Measurements from ENCODE around the gene MMP27. TPM values are rescaled to one million over a fixed set of nuclear protein-coding genes. Genes with fewer than 3 reads are reported as not detected.

MMP27 gene
- total and polyA plus RNA-seq, 2 donors (not counting 1 experiment from before 2014, with no cell fraction given): not detected

- no peaks in the 10 kb centered on the region for H3K9me3 Mint-ChIP-seq (ENCODE audit: insufficient read depth)
- Histone ChIP-seq H3K4me3 (ENCODE audit: control extremely low read depth in 1 of 5, extremely low read depth in 1 of 5, insufficient read depth in 1 of 5, low read depth in 2 of 5, low read length in 4 of 5) (no peak overlapping the region), H3K9me3 (ENCODE audit: control extremely low read depth in 1 of 3, control insufficient read depth in 2 of 3, insufficient read depth in 1 of 3, low read length in 2 of 3) (peaks cover 0 to 6% (median 0%) of the 10 kb centered on the region in 3 donors), H3K79me2 (ENCODE audit: control insufficient read depth, insufficient read depth, low read length) (no peaks in the 10 kb centered on the region), H3K36me3 (replicated peaks in 1 of 2; ENCODE audit: control extremely low read depth in 1 of 2, control insufficient read depth in 1 of 2, extremely low read depth in 1 of 2, insufficient read depth in 2 of 2, low read length in 1 of 2) (no peaks in the 10 kb centered on the region), H3K9ac (ENCODE audit: low read length) (no peak overlapping the region), H3K27me3 (replicated peaks in 1 of 4; ENCODE audit: control extremely low read depth in 1 of 4, control insufficient read depth in 3 of 4, insufficient read depth in 4 of 4, low read length in 3 of 4) (peaks cover 0 to 4% (median 0%) of the 10 kb centered on the region in 4 experiments), H4K20me1 (ENCODE audit: control insufficient read depth, insufficient read depth, low read length, poor library complexity, severe bottlenecking) (no peaks in the 10 kb centered on the region), H2AFZ (ENCODE audit: insufficient read depth, low read depth, low read length, poor library complexity, severe bottlenecking) (no peak overlapping the region), H3K4me1 (ENCODE audit: control insufficient read depth in 2 of 2, insufficient read depth in 2 of 2, low read length in 2 of 2) (no peaks in the 10 kb centered on the region), H3K27ac (ENCODE audit: low read length in 2 of 2) (no peak overlapping the region), H3K4me2 (replicated peaks; ENCODE audit: low read depth, low read length, poor library complexity, severe bottlenecking) (no peak overlapping the region)
- peaks cover 15% of the 10 kb centered on the region for H3K27me3 Mint-ChIP-seq
- intact Hi-C loops (cut with micrococcal nuclease): no loop called here
- no peak overlapping the region for H3K27ac Mint-ChIP-seq
- no peaks in the 10 kb centered on the region for H3K4me1 Mint-ChIP-seq
- TF ChIP-seq CTCF (IDR thresholded peaks at IDR 0.05) (no peak), EZH2 (IDR thresholded peaks at IDR 0.05; ENCODE audit: borderline replicate concordance, insufficient read depth, low read depth, low read length, poor library complexity, severe bottlenecking) (no peak)
- 71% methylated on average over 7 of the region's 9 CpGs for WGBS (ENCODE audit: insufficient coverage)
- no peak for ATAC-seq (ENCODE audit: low read depth)
- ChIA-PET POLR2A (no interaction called here), CTCF (no interaction called here)
- no peak for DNase-seq
- no peak overlapping the region for H3K4me3 Mint-ChIP-seq
Measured at GRCh38 chr11:102729849-102730815, 24.6 kb upstream of the MMP27 start.

GRCh38 chr11:102727890-102728289, 22.3 kb upstream of the MMP27 start:
- no peak overlapping the region for H3K4me3 Mint-ChIP-seq
- Histone ChIP-seq H3K79me2 (ENCODE audit: control insufficient read depth, insufficient read depth, low read length) (no peaks in the 10 kb centered on the region), H3K4me2 (replicated peaks; ENCODE audit: low read depth, low read length, poor library complexity, severe bottlenecking) (no peak overlapping the region), H3K27ac (ENCODE audit: low read length in 2 of 2) (no peak overlapping the region), H3K4me3 (ENCODE audit: control extremely low read depth in 1 of 5, extremely low read depth in 1 of 5, insufficient read depth in 1 of 5, low read depth in 2 of 5, low read length in 4 of 5) (no peak overlapping the region), H2AFZ (ENCODE audit: insufficient read depth, low read depth, low read length, poor library complexity, severe bottlenecking) (no peak overlapping the region), H3K27me3 (replicated peaks in 1 of 4; ENCODE audit: control extremely low read depth in 1 of 4, control insufficient read depth in 3 of 4, insufficient read depth in 4 of 4, low read length in 3 of 4) (no peaks in the 10 kb centered on the region), H3K36me3 (replicated peaks in 1 of 2; ENCODE audit: control extremely low read depth in 1 of 2, control insufficient read depth in 1 of 2, extremely low read depth in 1 of 2, insufficient read depth in 2 of 2, low read length in 1 of 2) (no peaks in the 10 kb centered on the region), H3K9me3 (ENCODE audit: control extremely low read depth in 1 of 3, control insufficient read depth in 2 of 3, insufficient read depth in 1 of 3, low read length in 2 of 3) (peaks cover 0 to 6% (median 0%) of the 10 kb centered on the region in 3 donors), H3K9ac (ENCODE audit: low read length) (no peak overlapping the region), H4K20me1 (ENCODE audit: control insufficient read depth, insufficient read depth, low read length, poor library complexity, severe bottlenecking) (no peaks in the 10 kb centered on the region), H3K4me1 (ENCODE audit: control insufficient read depth in 2 of 2, insufficient read depth in 2 of 2, low read length in 2 of 2) (no peaks in the 10 kb centered on the region)
- no peaks in the 10 kb centered on the region for H3K4me1 Mint-ChIP-seq
- POLR2A ChIA-PET: no interaction called here
- no peaks in the 10 kb centered on the region for H3K9me3 Mint-ChIP-seq (ENCODE audit: insufficient read depth)
- no CpG with 5 or more reads among the region's 2 CpGs for WGBS (ENCODE audit: insufficient coverage)
- CTCF ChIA-PET: no interaction called here
- H3K27me3 Mint-ChIP-seq: no peaks in the 10 kb centered on the region
- intact Hi-C loops (cut with micrococcal nuclease): no loop called here
- ATAC-seq (ENCODE audit: low read depth) (no peak), DNase-seq (no peak)
- no peak overlapping the region for H3K27ac Mint-ChIP-seq
- no peak for TF ChIP-seq EZH2 (IDR thresholded peaks at IDR 0.05; ENCODE audit: borderline replicate concordance, insufficient read depth, low read depth, low read length, poor library complexity, severe bottlenecking)
- no peak for TF ChIP-seq CTCF (IDR thresholded peaks at IDR 0.05)

Measured in B cell (primary cell).